NB4 (cell line): ENCODE results near the gene MAPRE3.

Source experiments
- DNase-seq: peaks from one replicate; pipeline ENCODE4 v3.0.0; 2010; ENCODE audit warnings: low read depth
- H3K4me3 ChIP-seq: one replicate; pipeline ENCODE4 v1.5.1; 2011; ENCODE audit warnings: mild to moderate bottlenecking, low read depth, low read length, moderate library complexity
- MYC ChIP-seq: IDR thresholded peaks from 2 replicates; pipeline ENCODE4 v1.6.1; 2011; ENCODE audit warnings: low read depth, low read length
- POLR2A ChIP-seq: IDR thresholded peaks from 2 replicates; pipeline ENCODE4 v1.6.1; 2011; ENCODE audit warnings: mild to moderate bottlenecking; ENCODE audit not compliant: insufficient read length; ENCODE audit errors: extremely low read depth
- TF ChIP-seq, protein P1 (sequence below): IDR thresholded peaks from one replicate; pipeline ENCODE4 v1.5.1; 2012; ENCODE audit warnings: low read depth, low read length
- TF ChIP-seq, protein P2 (sequence below): IDR thresholded peaks from 2 replicates; pipeline ENCODE4 v1.6.1; 2011; ENCODE audit warnings: low read depth, low read length

The MAPRE3 gene

GRCh38 chr2:27006602-27007415 lies 36.4 kb downstream of the MAPRE3 start:
- TF ChIP-seq MYC (no peak), POLR2A (no peak)
- TF ChIP-seq, protein P1, sequence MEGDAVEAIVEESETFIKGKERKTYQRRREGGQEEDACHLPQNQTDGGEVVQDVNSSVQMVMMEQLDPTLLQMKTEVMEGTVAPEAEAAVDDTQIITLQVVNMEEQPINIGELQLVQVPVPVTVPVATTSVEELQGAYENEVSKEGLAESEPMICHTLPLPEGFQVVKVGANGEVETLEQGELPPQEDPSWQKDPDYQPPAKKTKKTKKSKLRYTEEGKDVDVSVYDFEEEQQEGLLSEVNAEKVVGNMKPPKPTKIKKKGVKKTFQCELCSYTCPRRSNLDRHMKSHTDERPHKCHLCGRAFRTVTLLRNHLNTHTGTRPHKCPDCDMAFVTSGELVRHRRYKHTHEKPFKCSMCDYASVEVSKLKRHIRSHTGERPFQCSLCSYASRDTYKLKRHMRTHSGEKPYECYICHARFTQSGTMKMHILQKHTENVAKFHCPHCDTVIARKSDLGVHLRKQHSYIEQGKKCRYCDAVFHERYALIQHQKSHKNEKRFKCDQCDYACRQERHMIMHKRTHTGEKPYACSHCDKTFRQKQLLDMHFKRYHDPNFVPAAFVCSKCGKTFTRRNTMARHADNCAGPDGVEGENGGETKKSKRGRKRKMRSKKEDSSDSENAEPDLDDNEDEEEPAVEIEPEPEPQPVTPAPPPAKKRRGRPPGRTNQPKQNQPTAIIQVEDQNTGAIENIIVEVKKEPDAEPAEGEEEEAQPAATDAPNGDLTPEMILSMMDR: no peak
- TF ChIP-seq, protein P2, sequence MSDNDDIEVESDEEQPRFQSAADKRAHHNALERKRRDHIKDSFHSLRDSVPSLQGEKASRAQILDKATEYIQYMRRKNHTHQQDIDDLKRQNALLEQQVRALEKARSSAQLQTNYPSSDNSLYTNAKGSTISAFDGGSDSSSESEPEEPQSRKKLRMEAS: no peak
- no peak overlapping the region for H3K4me3 ChIP-seq
- no peak for DNase-seq

GRCh38 chr2:27007416-27008374 lies 37.3 kb downstream of the MAPRE3 start:
- no peak overlapping the region for H3K4me3 ChIP-seq
- DNase-seq: no peak
- TF ChIP-seq, protein P2: no peak
- TF ChIP-seq, protein P1: no peak
- TF ChIP-seq POLR2A (no peak), MYC (no peak)

GRCh38 chr2:27008678-27009077 lies 38.2 kb downstream of the MAPRE3 start:
- DNase-seq: no peak

DNA sequence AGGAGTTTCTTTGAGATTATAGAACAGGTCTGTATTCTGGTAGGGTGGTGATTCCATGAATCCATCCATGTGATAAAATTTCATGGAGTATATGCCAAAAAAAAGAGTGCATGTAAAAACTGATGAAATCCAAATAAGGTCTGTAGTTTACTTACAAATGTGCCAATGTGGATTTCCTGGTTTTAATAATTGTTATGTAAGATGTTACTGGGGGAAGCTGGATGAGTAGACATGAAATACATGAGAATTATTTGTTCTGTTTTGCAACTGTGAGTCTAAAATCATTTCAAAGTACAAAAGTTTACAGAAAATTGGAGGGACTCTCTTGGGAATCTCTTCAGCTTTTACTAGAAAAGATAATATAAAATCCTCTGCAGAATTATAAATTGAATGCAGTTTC lies 38.6 kb downstream of the MAPRE3 start:
- TF ChIP-seq, protein P2: no peak
- TF ChIP-seq, protein P1: no peak
- TF ChIP-seq POLR2A: no peak
- no peak for TF ChIP-seq MYC
- no peak overlapping the region for H3K4me3 ChIP-seq
- no peak for DNase-seq

More at GRCh38 chr2:27008678-27009077, 38.2 kb downstream of the MAPRE3 start:
- no peak overlapping the region for H3K4me3 ChIP-seq
- no peak for TF ChIP-seq POLR2A
- TF ChIP-seq, protein P1: no peak
- no peak for TF ChIP-seq MYC
- TF ChIP-seq, protein P2: no peak

GRCh38 chr2:27009716-27010115 lies 39.3 kb downstream of the MAPRE3 start:
- no peak overlapping the region for H3K4me3 ChIP-seq
- TF ChIP-seq MYC (no peak), POLR2A (no peak)
- TF ChIP-seq, protein P2: no peak
- TF ChIP-seq, protein P1: no peak
- no peak for DNase-seq
